OCI-LY3 (cell line): ENCODE data around the gene FRMD4A.

ENCODE experiments used
- EZH2phosphoT487 ChIP-seq: fragments of 200-600 bp; shearing (Covaris generic); IDR thresholded peaks from 2 replicates; pipeline ENCODE4 v1.6.1; 2018; ENCODE audit warnings: antibody characterized with exemption, mixed run types, low read depth
- TF ChIP-seq, protein P1 (sequence below): fragments of 200-600, 300-600 bp; sonication (generic); IDR thresholded peaks from 2 replicates; pipeline ENCODE4 v1.5.1; 2014; ENCODE audit warnings: antibody characterized with exemption, low read length, low read depth

DNA sequence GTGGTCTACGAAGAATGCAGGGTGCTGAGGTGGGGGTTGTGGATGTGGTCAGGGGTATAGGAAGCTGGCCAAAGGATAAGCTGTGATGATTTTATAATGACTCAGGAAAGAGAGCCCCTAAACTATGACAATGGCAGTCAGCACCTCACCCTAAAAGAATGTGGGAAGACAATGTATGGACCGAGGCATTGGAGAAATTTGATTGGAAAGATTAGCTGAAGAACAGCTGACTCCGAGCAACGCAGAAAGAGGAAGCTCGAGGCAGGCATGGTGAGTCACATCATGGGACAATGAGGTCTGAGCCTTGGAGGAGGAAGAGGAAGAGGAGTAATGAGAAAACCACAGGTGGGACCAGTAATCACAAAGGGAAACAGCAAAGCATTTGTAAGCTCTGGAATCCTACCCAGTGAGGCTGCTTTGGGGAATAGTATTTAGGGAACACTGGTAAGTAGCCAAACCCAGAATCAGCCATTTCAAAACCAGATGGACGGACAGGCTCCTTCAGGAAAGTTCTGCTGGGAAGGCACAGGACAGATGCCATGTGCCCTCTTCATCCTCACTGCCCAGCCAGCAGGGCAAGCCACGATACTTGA, 448.5 kb downstream of the FRMD4A start:
- TF ChIP-seq, protein P1, sequence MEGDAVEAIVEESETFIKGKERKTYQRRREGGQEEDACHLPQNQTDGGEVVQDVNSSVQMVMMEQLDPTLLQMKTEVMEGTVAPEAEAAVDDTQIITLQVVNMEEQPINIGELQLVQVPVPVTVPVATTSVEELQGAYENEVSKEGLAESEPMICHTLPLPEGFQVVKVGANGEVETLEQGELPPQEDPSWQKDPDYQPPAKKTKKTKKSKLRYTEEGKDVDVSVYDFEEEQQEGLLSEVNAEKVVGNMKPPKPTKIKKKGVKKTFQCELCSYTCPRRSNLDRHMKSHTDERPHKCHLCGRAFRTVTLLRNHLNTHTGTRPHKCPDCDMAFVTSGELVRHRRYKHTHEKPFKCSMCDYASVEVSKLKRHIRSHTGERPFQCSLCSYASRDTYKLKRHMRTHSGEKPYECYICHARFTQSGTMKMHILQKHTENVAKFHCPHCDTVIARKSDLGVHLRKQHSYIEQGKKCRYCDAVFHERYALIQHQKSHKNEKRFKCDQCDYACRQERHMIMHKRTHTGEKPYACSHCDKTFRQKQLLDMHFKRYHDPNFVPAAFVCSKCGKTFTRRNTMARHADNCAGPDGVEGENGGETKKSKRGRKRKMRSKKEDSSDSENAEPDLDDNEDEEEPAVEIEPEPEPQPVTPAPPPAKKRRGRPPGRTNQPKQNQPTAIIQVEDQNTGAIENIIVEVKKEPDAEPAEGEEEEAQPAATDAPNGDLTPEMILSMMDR, result no peak
- no peak for TF ChIP-seq EZH2phosphoT487
